HG03439 (cell line): ENCODE results near the gene RBFOX2.
"Not testable (repeated sequence)": the region's sequence is repeated elsewhere in the genome, so short reads cannot be mapped to it uniquely, and the experiment has no call there.

ENCODE experiments used
- ATAC-seq: cut with Tn5 transposase; IDR thresholded peaks from one replicate; pipeline ENCODE4 v1.9.1; 2021; ENCODE audit warnings: mild to moderate bottlenecking, moderate library complexity; ENCODE audit not compliant: unreplicated experiment

The RBFOX2 gene

GRCh38 chr22:35721960-35722359 lies 306.7 kb downstream of the RBFOX2 start:
- no peak for ATAC-seq

- ATAC-seq: no peak
Measured at GRCh38 chr22:35719212-35719875, 309.3 kb downstream of the RBFOX2 start.

- ATAC-seq: no peak
Measured at GRCh38 chr22:35717572-35717971, 311.1 kb downstream of the RBFOX2 start, which contains the start of gene APOL5. Gene APOL5 (plus strand): TSS chr22:35717872. CDS start chr22:35717872, 0 bp downstream.

GRCh38 chr22:35712672-35713071 lies 316.0 kb downstream of the RBFOX2 start:
- ATAC-seq: no peak

- ATAC-seq: no peak
Measured at GRCh38 chr22:35711336-35711735, 317.3 kb downstream of the RBFOX2 start.

- ATAC-seq: no peak
Measured at GRCh38 chr22:35708917-35709316, 319.7 kb downstream of the RBFOX2 start.

- no peak for ATAC-seq
Measured at GRCh38 chr22:35708453-35708852, 320.2 kb downstream of the RBFOX2 start.

GRCh38 chr22:35705141-35705540 lies 323.5 kb downstream of the RBFOX2 start:
- no peak for ATAC-seq

- no peak for ATAC-seq
Measured at GRCh38 chr22:35703861-35704584, 324.6 kb downstream of the RBFOX2 start.

- ATAC-seq: not testable (repeated sequence)
Measured at GRCh38 chr22:35699852-35700251, 328.8 kb downstream of the RBFOX2 start.

- ATAC-seq: no peak
Measured at GRCh38 chr22:35697142-35697541, 331.5 kb downstream of the RBFOX2 start.

- no peak for ATAC-seq
Measured at GRCh38 chr22:35695202-35695601, 333.4 kb downstream of the RBFOX2 start.

- ATAC-seq: no peak
Measured at GRCh38 chr22:35690001-35690400, 338.6 kb downstream of the RBFOX2 start.

- ATAC-seq: no peak
Measured at GRCh38 chr22:35688913-35689675, 339.5 kb downstream of the RBFOX2 start.
